Stimulated activated CD8-positive, alpha-beta memory T cell treated with anti-CD3 and anti-CD28 coated beads, Interleukin-15, amount 100 ng/mL, for 1 hour (primary cell): ENCODE measurements around the gene SYT14.
"Not testable (repeated sequence)": the region's sequence is repeated elsewhere in the genome, so short reads cannot be mapped to it uniquely, and the experiment has no call there.

Experiments
- DNase-seq: peaks from one replicate; pipeline ENCODE4 v3.0.0-alpha.2; 2020; ENCODE audit warnings: low read depth

Gene SYT14

GRCh38 chr1:209937996-209938959 is at the start of gene SYT14:
SYT14 (plus strand) TSS chr1:209938217; CDS start chr1:209938265, 48 bp downstream.
- no peak for DNase-seq

DNA sequence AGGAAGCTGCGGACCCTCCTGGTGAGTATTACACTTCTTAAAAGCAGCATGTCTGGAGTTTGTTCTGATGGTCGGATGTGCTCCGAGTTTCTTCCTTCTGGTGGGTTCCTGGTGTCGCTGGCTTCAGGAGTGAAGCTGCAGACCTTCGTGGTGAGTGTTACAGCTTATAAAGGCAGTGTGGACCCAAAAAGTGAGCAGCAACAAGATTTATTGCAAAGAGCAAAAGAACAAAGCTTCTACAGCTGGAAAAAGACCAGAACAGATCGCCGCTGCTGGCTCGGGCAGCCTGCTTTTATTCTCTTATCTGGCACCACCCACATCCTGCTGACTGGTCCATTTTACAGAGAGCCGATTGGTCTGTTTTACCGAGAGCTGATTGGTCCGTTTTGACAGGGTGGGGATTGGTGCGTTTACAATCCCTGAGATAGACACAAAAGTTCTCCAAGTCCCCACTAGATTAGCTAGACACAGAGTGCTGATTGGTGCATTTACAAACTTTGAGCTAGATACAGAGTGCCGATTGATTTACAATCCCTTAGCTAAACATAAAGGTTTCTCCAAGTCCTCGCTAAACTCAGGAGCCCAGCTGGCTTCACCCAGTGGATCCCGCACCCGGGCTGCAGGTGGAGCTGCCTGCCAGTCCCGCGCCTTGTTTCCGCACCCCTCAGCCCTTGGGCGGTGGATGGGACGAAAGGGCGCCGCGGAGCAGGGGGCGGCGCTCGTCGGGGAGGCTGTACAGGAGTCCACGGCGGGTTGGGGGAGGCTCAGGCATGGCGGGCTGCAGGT is 49.5 kb upstream of the SYT14 start:
- DNase-seq: not testable (repeated sequence)

- DNase-seq: no peak
These were observed 49.0 kb upstream of the SYT14 start for GRCh38 chr1:209889077-209889418.

- DNase-seq: no peak
These were observed 47.2 kb upstream of the SYT14 start for GRCh38 chr1:209890641-209891330.

GRCh38 chr1:209893751-209894150 is 44.3 kb upstream of the SYT14 start:
- no peak for DNase-seq

GRCh38 chr1:209895709-209896108 is 42.3 kb upstream of the SYT14 start:
- DNase-seq: no peak

- DNase-seq: no peak
These were observed 41.7 kb upstream of the SYT14 start for GRCh38 chr1:209896346-209896745.

GRCh38 chr1:209898271-209898670 is 39.7 kb upstream of the SYT14 start:
- DNase-seq: not testable (repeated sequence)

DNA sequence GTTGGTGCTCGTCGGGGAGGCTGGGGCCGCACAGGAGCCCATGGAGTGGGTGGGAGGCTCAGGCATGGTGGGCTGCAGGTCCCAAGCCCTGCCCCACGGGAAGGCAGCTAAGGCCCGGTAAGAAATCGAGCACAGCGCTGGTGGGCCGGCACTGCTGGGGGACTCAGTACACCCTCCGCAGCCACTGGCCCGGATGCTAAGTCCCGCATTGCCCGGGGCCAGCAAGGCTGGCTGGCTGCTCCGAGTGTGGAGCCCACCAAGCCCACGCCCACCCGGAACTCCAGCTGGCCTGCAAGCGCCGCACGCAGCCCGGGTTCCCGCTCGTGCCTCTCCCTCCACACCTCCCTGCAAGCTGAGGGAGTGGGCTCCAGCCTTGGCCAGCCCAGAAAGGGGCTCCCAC is 39.2 kb upstream of the SYT14 start:
- not testable (repeated sequence) for DNase-seq

GRCh38 chr1:209899948-209900347 is 38.1 kb upstream of the SYT14 start:
- DNase-seq: no peak

GRCh38 chr1:209900734-209901133 is 37.3 kb upstream of the SYT14 start:
- DNase-seq: no peak

GRCh38 chr1:209901211-209901610 is 36.8 kb upstream of the SYT14 start:
- DNase-seq: no peak

- not testable (repeated sequence) for DNase-seq
These were observed 33.2 kb upstream of the SYT14 start for GRCh38 chr1:209904774-209905173.

- no peak for DNase-seq
These were observed 26.3 kb upstream of the SYT14 start for GRCh38 chr1:209911746-209912145.

GRCh38 chr1:209912306-209912705 is 25.7 kb upstream of the SYT14 start:
- no peak for DNase-seq

DNA sequence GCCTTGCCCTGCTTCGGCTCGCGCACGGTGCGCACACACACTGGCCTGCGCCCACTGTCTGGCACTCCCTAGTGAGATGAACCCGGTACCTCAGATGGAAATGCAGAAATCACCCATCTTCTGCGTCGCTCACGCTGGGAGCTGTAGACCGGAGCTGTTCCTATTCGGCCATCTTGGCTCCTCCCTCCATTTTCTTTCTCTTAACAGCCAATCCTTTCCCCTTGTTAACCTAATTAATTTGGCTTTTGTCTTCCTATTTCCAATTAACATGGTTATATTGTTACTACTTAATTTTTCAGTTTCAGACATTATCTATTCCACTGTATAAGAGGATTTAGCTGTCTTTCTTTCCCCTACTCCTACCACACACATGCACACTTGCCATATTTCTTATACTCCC is 18.4 kb upstream of the SYT14 start:
- not testable (repeated sequence) for DNase-seq

DNA sequence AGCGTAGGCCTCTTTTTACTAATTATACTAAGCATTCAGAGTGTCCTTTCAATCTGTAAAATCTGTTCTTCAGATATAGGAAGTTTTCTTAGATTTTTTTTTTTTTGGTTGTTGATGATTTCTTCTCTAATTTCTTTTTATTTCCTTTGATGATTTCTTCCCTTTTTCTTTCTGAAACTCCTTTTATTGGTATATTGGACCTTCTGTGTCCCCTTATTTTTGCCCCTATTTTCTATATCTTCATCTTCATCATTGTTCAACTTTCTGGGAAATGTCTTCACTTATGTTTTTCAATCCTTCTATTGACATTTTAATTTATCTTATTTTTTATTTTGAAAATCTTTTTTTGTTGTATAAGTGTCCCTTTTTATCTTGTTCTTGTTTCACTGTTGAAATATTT is 17.2 kb upstream of the SYT14 start:
- no peak for DNase-seq

GRCh38 chr1:209924390-209924789 is 13.6 kb upstream of the SYT14 start:
- DNase-seq: no peak

GRCh38 chr1:209926045-209926444 is 12.0 kb upstream of the SYT14 start:
- no peak for DNase-seq

DNA sequence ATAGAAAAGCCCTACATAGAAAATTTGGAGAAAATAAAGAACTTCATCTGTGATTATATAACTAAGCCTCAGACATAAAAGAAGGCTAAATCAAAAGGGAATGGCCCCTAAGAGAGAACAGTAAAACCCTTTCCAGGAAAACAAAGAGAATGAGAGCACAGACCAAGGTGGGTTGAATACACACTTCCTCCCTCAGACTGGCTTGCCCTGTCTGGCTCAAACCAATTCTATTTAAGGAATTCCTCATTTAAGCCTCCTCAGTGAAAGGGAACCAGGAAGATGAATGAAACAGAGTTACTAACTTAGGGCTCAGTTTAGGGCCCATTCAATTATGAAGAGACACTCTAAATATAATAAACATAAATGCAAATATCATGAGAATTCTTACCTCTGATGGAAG is 10.6 kb upstream of the SYT14 start:
- no peak for DNase-seq

- DNase-seq: no peak
These were observed 8.3 kb upstream of the SYT14 start for GRCh38 chr1:209929751-209930150.

DNA sequence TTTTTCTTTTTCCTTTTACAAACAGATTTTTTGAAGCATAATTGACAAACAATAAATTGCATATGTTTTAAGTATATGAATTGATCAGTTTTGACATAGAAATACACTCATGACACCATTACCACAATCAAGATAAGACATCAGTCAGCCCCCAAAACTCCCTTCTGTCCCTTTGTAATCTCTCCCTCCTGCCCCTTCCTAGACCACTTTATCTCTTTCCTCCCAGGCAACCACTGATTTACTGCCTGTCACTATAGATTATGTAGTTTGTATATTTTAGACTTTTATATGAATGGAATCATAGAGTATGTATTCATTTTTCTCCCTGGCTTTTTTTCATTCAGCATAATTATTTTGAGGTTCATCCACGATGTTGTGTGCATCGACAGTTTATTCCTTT is 6.9 kb upstream of the SYT14 start:
- no peak for DNase-seq

DNA sequence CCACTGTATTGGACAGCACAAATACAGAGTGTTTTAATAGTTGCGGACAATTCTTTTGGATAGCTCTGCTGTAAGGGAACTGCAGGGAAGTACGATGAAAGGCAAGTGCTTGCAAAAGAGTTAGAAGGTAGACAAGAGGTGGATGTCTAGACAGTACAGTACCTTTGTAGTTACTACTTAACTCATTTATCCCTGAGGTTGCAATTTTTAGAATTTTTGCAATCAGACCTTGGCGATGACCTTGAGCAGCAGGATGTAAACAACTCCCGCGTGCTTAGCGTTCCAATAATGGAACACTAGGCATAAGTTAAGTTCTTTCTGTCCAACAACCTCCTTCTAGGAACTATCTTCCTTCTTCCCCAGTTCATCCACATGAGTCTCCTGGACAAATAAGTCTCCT is 1.9 kb upstream of the SYT14 start:
- no peak for DNase-seq
